B cell (primary cell): ENCODE results near the gene ZNF362.

ENCODE experiments used
- CTCF ChIP-seq: fragments of 200-600 bp; IDR thresholded peaks from one replicate; pipeline ENCODE4 v1.8.0; 2022; ENCODE audit warnings: antibody characterized with exemption, mild to moderate bottlenecking
- EZH2 ChIP-seq: IDR thresholded peaks from 2 replicates; pipeline ENCODE4 v1.6.1; 2012; ENCODE audit warnings: borderline replicate concordance, low read depth, mild to moderate bottlenecking, moderate library complexity, low read length; ENCODE audit not compliant: insufficient read depth, poor library complexity, severe bottlenecking

DNA sequence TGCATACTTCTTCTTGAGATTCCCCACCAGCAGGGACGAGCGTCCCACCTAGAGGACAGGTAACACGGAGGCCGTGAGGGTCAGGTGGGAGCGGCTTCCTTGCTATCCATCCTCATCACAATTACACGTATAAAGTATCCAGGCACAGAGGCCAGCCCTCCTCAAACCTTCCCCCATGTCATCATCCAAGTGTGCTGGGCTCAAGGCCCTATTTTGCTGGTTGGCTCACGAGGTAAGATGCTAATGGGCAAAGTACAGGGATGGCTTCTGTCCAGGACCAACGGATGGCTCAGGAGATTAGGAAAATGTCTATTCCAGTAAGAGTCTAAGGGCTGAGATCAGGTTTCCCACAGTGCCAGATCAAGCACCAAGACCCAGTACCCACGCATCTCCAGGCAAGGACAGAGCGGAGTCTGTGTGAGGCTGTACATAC lies 76.1 kb downstream of the ZNF362 start:
- no peak for TF ChIP-seq CTCF
- no peak for TF ChIP-seq EZH2
